HG03457 (cell line): ENCODE results near the gene S100B.
"Not testable (repeated sequence)": the region's sequence is repeated elsewhere in the genome, so short reads cannot be mapped to it uniquely, and the experiment has no call there.

Experiments
- ATAC-seq: cut with Tn5 transposase; IDR thresholded peaks from one replicate; pipeline ENCODE4 v1.9.1; 2021; ENCODE audit warnings: moderate number of reproducible peaks; ENCODE audit not compliant: unreplicated experiment

S100B gene

DNA sequence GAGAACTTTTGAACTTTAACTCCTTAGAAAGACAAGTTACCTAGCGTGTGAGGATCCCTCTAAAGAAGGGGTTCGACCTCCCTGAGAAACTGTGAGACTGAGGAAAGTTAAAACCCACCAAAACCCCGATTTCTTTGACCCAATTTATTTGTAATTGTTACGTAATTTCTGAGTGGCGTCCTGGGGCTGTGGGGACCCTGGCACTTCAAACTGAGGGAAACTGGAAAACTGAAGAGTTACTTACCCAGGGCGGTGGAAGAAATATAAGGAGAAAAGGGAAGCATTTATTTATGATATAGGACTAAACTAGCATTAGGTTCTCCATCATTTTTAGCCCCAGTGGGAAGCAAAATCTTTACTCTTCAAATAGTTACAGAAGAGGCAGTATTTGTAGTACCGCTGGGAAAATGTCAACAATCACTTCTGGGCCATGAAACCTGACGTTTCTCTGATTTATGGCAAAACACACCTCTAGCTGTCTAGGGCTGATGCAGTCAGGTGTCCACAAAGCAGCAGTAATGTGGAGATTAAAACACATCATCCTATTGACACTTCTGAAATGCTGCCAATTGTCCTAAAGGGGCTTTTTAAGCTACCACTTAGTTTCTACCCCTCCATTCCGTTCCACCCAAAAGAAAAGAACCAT is 430 bp downstream of the S100B start:
- ATAC-seq: no peak

GRCh38 chr21:46603228-46603627 is 1.7 kb downstream of the S100B start:
- ATAC-seq: no peak

- no peak for ATAC-seq
Measured at GRCh38 chr21:46600978-46601377, 3.9 kb downstream of the S100B start.

GRCh38 chr21:46600305-46600704 is 4.6 kb downstream of the S100B start:
- no peak for ATAC-seq

- ATAC-seq: no peak
Measured at GRCh38 chr21:46598581-46599572, 6.0 kb downstream of the S100B start.

- no peak for ATAC-seq
Measured at GRCh38 chr21:46597896-46598343, 7.0 kb downstream of the S100B start.

DNA sequence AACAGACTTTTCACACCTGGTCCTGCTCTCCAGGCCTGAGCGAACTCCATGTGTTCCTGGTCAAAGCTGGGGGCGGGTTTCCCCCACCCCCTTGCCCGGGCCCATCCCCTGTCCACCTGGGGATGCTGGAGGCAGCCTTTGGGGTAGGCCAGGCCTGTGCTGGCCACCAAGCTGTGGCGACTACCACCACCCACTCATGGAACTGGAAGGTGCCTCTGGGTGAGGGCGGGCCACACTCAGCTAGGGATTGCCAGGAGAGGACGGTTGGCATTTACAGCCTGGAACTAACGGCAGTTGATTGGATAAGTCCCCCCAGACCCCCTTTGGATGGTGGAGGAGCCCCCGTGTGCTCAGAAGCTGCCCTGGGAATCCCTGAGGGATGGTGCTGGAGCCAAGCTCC is 7.9 kb downstream of the S100B start:
- no peak for ATAC-seq

DNA sequence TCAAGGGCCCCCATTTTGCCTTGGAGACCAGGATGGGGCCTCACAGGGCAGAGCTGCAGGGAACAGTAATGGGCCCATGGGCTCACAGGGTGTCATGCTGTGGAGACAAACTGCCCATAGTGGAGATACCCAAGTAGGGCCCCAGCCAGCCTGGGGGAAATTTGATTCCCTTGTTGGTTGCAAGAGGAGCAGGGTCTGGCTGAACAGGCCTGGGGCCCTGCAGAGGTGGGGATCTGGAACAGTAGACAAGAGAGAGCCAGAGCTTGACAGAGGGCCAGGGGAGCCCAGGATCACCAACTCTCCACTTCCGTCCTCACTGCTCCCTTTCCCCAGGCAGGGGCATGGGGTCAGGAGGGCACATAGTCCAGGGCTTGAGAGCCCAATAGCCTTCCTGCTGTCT is 8.7 kb downstream of the S100B start:
- ATAC-seq: no peak

DNA sequence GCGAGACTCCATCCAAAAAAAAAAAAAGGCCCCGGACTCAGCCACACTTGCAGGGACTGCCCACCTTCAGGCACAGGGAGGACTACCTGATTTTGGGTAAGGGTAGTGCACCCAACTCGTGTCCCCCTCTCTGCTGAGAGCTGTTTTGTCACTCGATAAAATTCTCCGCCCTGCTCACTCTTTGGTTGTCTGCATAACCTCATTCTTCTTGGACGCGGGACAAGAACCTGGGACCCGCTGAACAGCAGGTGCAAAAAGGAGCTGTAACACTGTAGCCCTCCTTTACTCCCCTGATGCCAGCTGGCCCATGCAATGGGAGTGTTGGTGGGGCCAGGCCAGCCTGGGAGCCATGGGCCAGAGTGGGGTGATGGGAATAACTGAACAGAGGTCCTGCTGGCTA is 10.6 kb downstream of the S100B start:
- no peak for ATAC-seq

GRCh38 chr21:46585191-46585953 is 19.5 kb downstream of the S100B start:
- no peak for ATAC-seq

DNA sequence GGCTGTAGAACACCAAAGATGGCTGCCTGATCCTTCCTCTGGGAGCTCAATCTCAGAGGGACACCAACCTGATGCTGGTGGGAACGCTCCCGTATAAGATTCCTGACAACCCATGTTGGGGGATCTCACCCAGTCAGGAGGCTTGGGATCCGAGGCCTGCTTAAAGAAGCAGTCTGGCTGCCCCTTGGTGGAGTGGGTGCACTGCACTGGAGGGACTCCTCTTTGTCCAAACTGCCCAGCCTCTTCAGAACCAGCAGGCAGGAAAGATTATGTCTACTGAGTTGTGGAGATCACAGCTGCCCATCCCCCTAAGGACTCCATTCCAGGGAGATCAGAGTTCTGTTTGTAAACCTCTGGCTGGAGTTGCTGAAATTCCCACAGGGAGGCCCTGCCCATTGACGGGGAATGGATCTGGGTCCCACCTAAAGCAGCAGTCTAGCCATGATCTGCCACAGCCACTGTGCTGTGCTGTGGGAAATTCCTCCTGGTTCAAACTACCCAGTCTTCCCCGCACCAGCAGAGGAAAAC is 23.0 kb downstream of the S100B start:
- no peak for ATAC-seq

GRCh38 chr21:46579394-46579793 is 25.5 kb downstream of the S100B start:
- not testable (repeated sequence) for ATAC-seq

GRCh38 chr21:46577786-46578185 is 27.1 kb downstream of the S100B start:
- not testable (repeated sequence) for ATAC-seq

- ATAC-seq: no peak
Measured at GRCh38 chr21:46572850-46573249, 32.0 kb downstream of the S100B start.

- no peak for ATAC-seq
Measured at GRCh38 chr21:46570631-46571030, 34.3 kb downstream of the S100B start.

DNA sequence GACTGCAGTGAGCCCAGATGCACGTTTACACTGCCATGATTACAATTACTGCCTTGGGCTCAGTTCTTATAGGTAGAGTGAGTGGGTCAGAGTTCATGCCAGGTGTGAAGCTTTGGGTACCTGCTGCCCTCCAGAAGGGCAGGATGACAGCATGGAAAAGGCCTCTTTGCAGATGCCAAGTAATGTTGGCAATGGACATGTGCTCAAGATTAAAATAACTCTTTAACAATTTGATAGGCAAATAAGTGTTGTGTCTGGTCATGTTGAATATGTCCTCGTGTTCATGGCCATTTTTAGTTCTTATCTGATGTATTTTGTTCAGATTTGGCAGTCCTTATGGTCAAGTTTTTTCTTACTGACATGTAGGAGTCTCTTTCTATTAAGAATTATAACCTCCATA is 34.8 kb downstream of the S100B start:
- ATAC-seq: no peak

DNA sequence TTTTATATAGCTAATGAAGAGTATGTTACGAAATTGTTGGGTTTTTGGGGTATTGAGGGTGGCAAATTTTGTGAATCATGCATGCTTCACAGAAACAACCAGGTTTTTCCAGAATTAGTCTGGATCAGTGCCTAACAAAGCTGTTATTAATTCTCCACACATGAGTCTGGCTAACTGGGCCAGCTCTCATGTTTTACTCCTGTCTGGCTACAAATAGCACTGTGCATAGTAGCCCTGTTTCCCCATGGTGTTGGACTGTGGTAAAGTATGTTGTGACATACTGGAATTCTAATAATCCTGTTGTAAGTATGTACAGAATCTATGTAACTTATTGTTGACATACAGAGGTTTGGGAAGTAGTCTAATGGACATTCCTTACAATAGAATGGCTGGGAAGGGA is 35.8 kb downstream of the S100B start:
- no peak for ATAC-seq

GRCh38 chr21:46568562-46568961 is 36.3 kb downstream of the S100B start:
- no peak for ATAC-seq

DNA sequence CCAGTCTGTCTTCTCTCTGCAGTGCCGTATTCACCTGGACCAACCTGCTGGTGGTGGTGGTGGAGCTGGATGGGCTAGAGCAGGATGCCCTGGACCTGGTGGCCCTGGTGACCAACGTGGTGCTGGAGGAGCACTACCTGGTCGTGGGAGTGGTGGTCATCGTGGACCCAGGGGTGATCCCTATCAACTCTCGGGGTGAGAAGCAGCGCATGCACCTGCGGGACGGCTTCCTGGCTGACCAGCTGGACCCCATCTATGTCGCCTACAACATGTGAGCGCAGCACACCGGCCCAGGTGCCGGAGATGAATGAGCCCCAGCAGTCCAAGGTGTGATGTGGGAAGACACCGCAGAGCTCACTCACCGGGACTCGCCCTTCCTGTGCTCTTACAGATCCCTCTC is 37.5 kb downstream of the S100B start:
- no peak for ATAC-seq

DNA sequence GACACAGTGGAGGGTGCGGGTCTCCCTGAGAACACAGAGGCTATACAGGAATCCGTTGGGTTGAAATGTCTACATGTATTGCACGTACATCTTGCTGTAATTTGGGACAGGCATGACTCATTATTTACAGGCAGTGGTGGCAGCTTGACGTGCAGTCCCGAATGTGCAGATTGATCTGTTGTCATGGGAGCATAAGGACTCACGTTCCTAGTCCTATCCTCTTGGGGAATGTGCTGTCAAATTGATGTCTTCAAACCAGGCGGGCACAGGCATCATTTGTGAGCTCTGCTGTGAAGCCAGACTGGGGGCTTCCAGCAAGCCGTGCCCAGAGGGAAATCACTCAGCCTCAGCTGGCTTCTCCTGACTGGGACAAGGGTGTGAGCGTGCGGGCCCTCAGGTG is 40.5 kb downstream of the S100B start:
- no peak for ATAC-seq

- ATAC-seq: no peak
Measured at GRCh38 chr21:46562964-46563607, 41.8 kb downstream of the S100B start.
